AG08396 (cell line): ENCODE results near the gene MISP.
"Not testable (repeated sequence)": the region's sequence is repeated elsewhere in the genome, so short reads cannot be mapped to it uniquely, and the experiment has no call there.

ENCODE experiments used
- DNase-seq: peaks from one replicate; pipeline ENCODE4 v3.0.0; 2012; ENCODE audit warnings: low spot score, mixed read lengths

Gene MISP

DNA sequence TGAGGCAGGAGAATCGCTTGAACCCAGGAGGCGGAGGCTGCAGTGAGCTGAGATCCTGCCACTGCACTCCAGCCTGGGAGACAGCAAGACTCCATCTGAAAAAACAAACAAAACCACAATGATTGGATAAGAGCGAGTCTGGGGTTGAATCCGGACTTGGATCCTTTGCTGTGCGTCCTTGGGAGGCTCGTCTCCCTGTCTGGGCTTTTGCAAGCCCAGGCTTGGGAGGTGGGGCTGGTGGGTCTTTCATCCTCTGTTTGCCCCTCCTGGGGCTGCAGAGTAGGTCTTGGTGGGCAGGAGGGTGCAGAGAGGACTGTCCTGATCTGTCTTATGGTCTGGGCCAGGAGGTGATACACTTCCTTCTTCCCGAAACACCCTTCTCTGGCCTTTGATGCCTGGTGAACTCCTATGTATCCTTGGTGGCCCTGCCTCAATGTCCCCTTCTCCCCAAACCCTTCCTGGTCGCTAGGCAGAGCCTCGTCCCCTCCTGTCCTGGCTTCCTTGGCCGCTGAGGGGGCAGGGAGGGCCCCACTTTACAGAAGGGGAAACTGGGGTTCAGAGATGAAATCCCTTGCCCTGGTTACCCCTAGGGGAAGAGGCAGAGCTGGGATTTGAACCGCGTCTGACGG lies 25.3 kb upstream of the MISP start:
- no peak for DNase-seq

DNA sequence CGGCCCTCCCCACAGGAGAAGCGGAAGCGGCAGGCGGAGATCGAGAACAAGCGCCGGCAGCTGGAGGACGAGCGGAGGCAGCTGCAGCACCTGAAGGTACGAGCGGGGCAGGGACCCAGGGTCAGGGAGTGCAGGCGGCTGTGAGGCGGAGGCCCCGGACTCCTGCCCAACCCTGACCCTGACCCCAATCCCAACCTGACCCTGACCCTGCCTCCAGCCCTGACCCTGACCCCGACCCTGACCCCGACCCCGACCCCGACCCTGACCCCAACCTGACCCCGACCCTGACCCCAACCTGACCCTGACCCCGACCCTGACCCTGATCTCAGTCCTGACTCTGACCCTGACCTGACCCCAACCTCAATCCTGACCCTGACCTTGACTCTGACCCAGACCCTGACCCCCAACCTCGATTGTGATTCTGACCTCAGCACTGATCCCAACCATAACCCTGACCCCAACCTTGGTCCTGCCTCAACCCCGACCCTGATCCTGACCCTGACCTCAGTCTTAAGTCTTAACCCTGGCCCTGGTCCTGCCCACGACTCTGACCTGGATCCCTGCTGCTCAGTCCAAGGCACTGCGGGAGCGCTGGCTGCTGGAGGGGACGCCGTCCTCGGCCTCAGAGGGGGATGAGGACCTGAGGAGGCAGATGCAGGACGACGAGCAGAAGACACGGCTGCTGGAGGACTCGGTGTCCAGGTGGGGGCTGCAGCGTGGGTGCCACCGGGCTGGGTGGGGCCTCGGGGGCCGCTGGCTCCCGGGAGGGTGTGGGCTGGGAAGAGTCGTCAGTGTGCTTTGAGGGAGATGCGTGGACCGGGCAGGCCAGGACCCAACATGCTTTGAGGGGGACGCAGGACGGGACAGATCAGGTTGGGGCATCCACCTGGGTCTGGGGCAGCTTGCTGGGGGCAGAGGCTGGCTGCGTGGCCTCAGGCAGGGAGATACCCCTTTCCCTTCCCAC lies 23.6 kb upstream of the MISP start:
- DNase-seq, result no peak

GRCh38 chr19:728011-728410 lies 22.9 kb upstream of the MISP start:
- DNase-seq, result no peak

DNA sequence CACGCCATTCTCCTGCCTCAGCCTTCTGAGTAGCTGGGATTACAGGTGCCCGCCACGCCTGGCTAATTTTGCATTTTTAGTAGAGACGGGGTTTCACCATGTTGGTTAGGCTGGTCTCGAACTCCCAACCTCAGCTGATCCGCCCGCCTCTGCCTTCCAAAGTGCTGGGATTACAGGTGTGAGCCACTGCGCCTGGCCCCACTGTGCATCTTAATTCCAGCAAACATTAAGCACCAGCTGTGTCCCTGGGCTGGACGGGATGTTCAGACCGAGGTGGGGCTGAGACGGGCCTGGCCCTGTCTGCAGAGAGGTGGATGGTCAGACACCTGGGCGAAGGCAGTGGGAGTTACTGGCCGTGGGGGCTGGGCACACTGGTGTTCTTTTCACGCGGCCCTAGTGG lies 21.3 kb upstream of the MISP start:
- not testable (repeated sequence) for DNase-seq

- DNase-seq, result no peak
Observed at GRCh38 chr19:729965-730668, 20.8 kb upstream of the MISP start.

DNA sequence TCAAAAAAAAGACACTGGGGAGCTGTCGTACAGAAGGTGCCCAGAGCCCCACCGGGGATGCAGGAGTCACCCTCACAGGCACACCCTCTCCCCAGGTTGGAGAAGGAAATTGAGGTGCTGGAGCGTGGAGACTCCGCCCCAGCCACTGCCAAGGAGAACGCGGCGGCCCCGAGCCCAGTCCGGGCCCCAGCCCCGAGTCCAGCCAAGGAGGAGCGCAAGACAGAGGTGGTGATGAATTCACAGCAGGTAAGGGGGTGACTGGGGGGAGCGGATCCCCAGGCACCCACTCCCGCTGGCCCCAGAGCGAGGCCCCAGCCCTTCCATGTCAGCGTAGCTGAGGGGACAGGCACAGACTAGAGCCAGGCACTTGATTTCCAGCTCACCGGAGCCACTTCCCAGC lies 19.9 kb upstream of the MISP start:
- no peak for DNase-seq

- no peak for DNase-seq
Observed at GRCh38 chr19:732148-733069, 18.5 kb upstream of the MISP start.

DNA sequence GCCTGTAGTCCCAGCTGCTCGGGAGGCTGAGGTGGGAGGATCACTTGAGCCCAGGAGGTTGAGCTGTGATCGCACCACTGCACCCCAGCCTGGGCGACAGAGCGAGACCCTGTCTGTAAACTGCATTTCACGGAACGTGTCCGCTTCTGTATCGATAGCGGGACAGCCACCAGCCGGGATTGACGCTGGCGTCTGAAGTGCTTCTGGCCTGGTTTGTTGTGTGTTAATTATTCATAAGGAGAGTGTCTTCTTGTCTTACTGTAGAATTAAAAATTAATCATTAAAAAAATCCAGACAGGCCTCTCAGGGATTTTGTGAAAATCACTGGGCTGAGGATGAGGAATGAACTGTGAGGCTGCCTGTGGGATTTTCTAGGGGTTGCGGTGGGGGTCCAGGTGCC lies 16.2 kb upstream of the MISP start:
- DNase-seq, result no peak

DNA sequence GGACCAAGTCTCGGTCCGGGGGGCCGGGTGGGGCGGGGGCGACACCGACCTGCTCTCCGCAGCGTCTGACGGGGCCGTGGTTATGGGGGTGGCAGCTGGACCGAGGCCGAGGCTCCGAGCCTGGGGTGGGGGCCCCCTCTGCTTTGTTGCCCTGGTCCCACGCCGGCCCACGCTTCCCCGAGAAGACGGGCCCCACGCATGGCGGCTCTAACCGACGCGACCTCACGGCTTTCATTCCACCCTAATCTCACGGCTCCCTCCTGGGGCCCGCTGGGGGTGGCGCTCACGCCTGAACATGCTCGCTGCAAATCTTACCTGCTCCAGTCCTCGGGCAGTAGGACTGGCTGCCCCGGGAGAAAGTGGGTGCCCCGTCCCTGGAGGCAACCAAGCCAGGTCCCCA lies 14.8 kb upstream of the MISP start:
- DNase-seq, result no peak

GRCh38 chr19:737591-738093 lies 13.3 kb upstream of the MISP start:
- DNase-seq, result peak; percentile 87

DNA sequence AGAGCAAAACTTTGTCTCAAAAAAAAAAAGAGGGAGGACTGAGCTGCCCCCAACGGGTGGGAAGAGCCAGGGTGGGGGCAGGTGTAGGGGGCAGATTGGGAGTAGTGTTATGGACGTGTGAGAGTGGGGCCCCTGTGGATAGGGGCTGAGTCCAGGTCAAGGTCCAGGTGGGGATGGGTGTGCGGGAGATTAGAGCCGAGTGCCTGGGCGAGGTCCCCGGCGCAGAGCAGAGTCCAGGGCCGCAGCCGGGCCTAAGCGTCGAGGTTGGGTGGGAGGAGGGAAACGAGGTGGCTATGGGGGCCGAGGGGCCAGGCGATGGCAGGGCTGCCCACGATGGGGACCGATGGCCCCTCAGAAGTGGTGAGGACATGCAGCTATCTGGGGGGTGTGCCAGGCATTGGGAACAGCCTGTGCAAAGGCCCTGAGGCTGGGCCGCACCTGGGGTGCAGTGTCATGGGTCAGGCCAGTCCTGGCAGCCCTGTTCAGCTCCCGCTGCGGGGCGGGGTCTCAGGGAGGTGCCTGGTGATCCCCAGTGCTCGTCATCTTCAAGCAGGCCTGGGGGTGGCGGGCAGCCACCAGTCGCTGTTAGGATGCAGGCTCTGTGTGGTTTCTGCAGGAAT lies 12.3 kb upstream of the MISP start:
- DNase-seq, result no peak

DNA sequence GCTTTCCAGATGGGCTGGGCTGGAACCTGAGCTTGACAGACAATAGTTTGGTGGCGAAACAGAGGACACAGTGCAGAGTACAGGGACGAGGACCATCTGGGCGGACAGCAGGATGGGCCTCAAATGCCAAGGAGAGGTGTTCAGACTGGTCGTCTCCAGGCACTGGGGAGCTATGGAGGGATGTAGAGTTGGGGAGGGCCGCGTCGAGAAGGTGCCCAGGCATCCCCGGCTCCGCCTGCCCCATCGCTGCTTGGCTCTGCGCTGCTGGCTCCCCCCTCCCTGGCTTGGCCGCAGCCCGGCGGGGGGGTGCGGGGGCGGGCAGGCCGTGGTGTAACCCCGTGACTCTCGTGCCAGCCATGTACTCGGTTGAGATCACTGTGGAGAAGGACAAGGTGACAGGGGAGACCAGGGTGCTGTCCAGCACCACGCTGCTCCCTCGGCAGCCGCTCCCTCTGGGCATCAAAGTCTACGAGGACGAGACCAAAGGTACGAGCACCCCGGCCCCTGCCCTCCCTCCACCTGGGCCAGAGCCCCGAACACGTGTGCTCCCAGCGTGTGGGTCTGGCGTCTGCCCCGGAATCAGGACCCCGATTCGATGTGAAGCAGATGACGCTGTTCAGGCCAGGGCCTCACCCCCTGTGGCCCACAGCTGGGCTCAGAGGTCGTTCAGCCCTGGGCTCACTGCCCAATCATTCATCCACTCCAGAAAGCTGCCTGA lies 10.8 kb upstream of the MISP start:
- DNase-seq, result no peak

DNA sequence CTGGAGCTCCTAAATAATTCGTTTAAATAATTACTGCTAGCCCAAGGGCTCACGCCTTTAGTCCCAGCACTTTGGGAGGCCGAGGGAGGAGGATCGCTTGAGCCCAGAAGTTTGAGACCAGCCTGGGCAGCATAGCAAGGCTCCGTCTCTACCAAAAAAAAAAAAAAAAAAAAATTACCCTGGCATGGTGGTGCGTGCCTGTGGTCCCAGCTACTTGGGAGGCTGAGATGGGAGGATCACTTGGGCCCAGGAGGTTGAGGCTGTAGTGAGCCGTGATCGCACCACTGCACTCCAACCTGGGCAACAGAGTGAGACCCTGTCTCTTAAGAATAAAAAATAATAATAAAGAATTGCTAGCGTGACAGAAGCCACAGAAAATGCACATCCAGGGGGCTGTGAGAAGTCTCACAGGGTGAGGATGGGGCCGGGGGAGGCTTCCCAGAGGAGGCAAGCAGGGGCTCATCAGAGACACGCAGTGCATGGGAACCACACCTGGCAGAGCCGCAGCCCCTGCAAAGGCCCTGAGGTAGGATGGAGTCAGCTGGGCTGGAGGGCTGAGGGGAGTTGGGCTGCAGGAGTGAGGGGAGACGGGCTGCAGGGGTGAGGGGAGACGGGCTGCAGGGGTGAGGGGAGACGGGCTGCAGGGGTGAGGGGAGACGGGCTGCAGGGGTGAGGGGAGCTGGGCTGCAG lies 10.0 kb upstream of the MISP start:
- DNase-seq, result not testable (repeated sequence)

GRCh38 chr19:741506-742131 lies 9.3 kb upstream of the MISP start:
- DNase-seq, result no peak

DNA sequence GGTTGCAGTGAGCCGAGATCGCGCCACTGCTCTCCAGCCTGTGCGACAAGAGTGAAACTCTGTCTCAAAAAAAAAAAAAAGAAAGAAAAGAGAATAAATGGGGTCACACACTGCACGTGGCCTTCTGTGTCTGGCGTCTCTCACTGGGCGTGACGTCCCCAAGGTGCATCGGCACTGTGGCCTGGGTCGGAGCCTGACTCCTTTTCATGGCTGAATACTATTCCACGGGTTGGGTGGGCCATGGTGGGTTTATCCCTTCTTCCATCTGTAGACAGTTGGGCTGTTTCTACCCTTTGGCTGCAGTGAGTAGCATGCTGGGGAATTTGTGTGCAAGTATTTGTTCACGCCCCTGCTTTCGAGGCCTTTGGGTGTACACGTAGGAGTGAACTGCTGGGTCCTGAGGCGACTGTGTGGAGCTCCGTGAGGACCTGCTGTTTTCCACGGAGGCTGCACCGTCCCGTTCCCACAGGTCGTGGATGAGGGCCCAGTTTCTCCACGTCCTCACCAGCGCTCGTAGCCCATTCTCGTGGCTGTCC lies 8.3 kb upstream of the MISP start:
- DNase-seq, result no peak

GRCh38 chr19:743168-743687 lies 7.7 kb upstream of the MISP start:
- DNase-seq, result no peak

DNA sequence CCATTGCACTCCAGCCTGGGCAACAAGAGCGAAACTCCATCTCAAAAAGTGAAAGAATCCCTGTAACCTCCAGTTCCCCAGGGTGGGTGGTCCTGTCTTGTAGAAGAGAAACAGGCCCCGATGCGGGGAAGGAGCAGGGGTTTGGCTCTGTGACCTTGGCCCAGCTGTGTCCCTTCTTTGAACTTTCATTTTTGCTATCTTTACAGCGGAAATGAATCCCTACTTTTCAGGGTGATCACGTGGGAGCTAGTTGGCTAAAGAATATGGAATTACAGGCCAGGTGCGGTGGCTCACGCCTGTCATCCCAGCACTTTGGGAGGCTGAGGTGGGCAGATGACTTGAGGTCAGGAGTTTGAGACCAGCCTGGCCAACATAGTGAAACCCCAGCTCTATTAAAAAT lies 5.8 kb upstream of the MISP start:
- DNase-seq, result not testable (repeated sequence)

- DNase-seq, result no peak
Observed at GRCh38 chr19:746208-746819, 4.6 kb upstream of the MISP start.
